Neural progenitor cell (in vitro differentiated cells): ENCODE measurements around the gene TMEM107. TPM values are rescaled to one million over a fixed set of nuclear protein-coding genes. Genes with fewer than 3 reads are reported as not detected.
A peak's percentile ranks its signal among the peaks of the same experiment; 100 is the strongest.

Experiments
- DNase-seq: peaks from one replicate; pipeline ENCODE4 v3.0.0-alpha.2; 2016; ENCODE audit warnings: low spot score
- H2AFZ ChIP-seq: fragments of 200-600 bp; sonication (generic); replicated peaks from 2 replicates; pipeline ENCODE4 v1.6.1; 2016; ENCODE audit warnings: antibody characterized with exemption
- H3F3A ChIP-seq: fragments of 200-600 bp; sonication (generic); 2 replicates; pipeline ENCODE4 v1.6.1; 2016; ENCODE audit warnings: antibody characterized with exemption, low read depth
- H3K27ac ChIP-seq: fragments of 200-600 bp; sonication (generic); 2 replicates; pipeline ENCODE4 v1.5.1; 2016; ENCODE audit warnings: mild to moderate bottlenecking
- H3K27me3 ChIP-seq: fragments of 200-600 bp; sonication (generic); 2 replicates; pipeline ENCODE4 v1.6.1; 2016; ENCODE audit warnings: mild to moderate bottlenecking, moderate library complexity
- H3K36me3 ChIP-seq: fragments of 200-600 bp; sonication (generic); 2 replicates; pipeline ENCODE4 v1.5.1; 2016
- H3K4me1 ChIP-seq: fragments of 200-600 bp; sonication (generic); 2 replicates; pipeline ENCODE4 v1.6.1; 2016; ENCODE audit warnings: mixed run types
- H3K4me2 ChIP-seq: fragments of 200-600 bp; sonication (generic); 2 replicates; pipeline ENCODE4 v1.6.1; 2016
- H3K4me3 ChIP-seq: fragments of 200-600 bp; sonication (generic); 2 replicates; pipeline ENCODE4 v1.5.1; 2016
- H3K79me2 ChIP-seq: fragments of 200-600 bp; sonication (generic); 2 replicates; pipeline ENCODE4 v1.6.1; 2016; ENCODE audit warnings: low read depth
- H3K9ac ChIP-seq: fragments of 200-600 bp; sonication (generic); 2 replicates; pipeline ENCODE4 v1.6.1; 2016
- H3K9me3 ChIP-seq: fragments of 200-600 bp; sonication (generic); 2 replicates; pipeline ENCODE4 v1.5.1; 2016; ENCODE audit warnings: low read depth
- H4K20me1 ChIP-seq: fragments of 200-600 bp; sonication (generic); 2 replicates; pipeline ENCODE4 v1.6.1; 2016; ENCODE audit warnings: low read depth
- H3K27ac Mint-ChIP-seq: 3 replicates; pipeline ENCODE4 v1.8.0; 2021; ENCODE audit warnings: mixed read lengths
- H3K27me3 Mint-ChIP-seq: 2 replicates; pipeline ENCODE4 v1.8.0; 2022; ENCODE audit warnings: low read depth, mild to moderate bottlenecking, inconsistent platforms, moderate library complexity, mixed read lengths; ENCODE audit not compliant: insufficient read depth
- H3K36me3 Mint-ChIP-seq: 3 replicates; pipeline ENCODE4 v1.8.0; 2021; ENCODE audit warnings: mixed read lengths
- H3K4me1 Mint-ChIP-seq: 3 replicates; pipeline ENCODE4 v1.8.0; 2021; ENCODE audit warnings: mixed read lengths
- H3K4me3 Mint-ChIP-seq: 3 replicates; pipeline ENCODE4 v1.8.0; 2021; ENCODE audit warnings: mild to moderate bottlenecking, moderate library complexity, mixed read lengths
- H3K9me3 Mint-ChIP-seq: 3 replicates; pipeline ENCODE4 v1.8.0; 2020; ENCODE audit warnings: mixed read lengths
- EZH2 ChIP-seq: fragments of 200-600 bp; sonication (generic); IDR thresholded peaks from 2 replicates; pipeline ENCODE4 v1.6.1; 2017; ENCODE audit warnings: antibody characterized with exemption, mild to moderate bottlenecking, moderate library complexity
- EZH2phosphoT487 ChIP-seq: fragments of 200-600 bp; sonication (generic); IDR thresholded peaks from 2 replicates; pipeline ENCODE4 v1.6.1; 2017; ENCODE audit warnings: antibody characterized with exemption
- total RNA-seq: library from RNA; depleted of rRNA; stranded (reverse); fragments of >200 nt; gene quantifications from 2 replicates; pipeline ENCODE4 v1.2.3, GENCODE V29; 2015; ENCODE audit warnings: low replicate concordance
- TF ChIP-seq, protein P1 (sequence below): fragments of 200-600 bp; sonication (generic); IDR thresholded peaks from 2 replicates; pipeline ENCODE4 v1.5.1; 2017; ENCODE audit warnings: antibody characterized with exemption, mild to moderate bottlenecking

The TMEM107 gene
- total RNA-seq, 1 donor from 2014 or later: 26.0 TPM

DNA sequence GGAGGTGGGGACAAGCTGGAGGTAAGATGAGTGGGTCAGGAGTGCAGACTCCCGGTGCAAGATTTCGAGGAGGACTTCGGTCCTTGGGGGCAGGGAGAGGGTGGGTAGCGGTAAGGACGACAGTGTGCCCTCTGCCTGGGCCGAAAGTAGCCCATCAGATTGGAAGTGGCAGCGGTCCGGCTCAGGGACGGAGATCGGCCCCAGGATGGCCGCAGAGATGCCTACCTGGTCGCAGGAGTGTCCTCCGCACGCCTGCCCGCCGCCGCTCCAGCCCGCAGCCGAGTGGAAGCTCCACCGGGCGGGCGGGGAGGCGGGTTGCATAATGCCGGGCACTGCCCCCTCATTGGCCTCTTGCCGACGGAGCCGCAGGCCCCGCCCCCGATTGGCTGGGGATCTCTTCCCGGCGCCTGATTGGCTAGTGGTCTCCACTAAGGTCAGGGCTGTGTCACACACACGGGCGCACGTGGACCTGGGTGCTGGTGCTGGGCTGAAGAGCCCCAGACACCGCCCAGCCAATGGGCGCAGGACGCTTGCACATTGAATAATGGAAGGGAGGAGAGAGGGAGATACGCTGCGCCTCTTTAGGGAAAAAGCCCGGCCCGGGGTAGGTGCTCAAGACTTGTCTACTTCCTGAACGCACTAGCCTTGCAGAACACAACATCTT lies 23.9 kb downstream of the TMEM107 start, which contains the start of gene PER1:
Gene PER1 (minus strand): TSS at position 293 of the 664 bp plus-strand sequence. CDS start 1,698 bp downstream, outside the sequence.
- Histone ChIP-seq H3K36me3 (no peaks in the 10 kb centered on the region), H3K4me2 (peak within 1 kb of the TSS; percentile 92), H3F3A (peaks cover 48% of the 10 kb centered on the region), H3K9me3 (no peaks in the 10 kb centered on the region), H3K4me1 (peaks cover 18% of the 10 kb centered on the region), H2AFZ (no peak within 1 kb of the TSS), H3K79me2 (no peaks in the 10 kb centered on the region), H3K4me3 (peak within 1 kb of the TSS; percentile 69), H3K27ac (no peak within 1 kb of the TSS), H3K9ac (peak within 1 kb of the TSS; percentile 18), H3K27me3 (no peaks in the 10 kb centered on the region), H4K20me1 (peaks cover 18% of the 10 kb centered on the region)
- peak; percentile 96 for DNase-seq
- Mint-ChIP-seq H3K4me1 (peaks cover 21% of the 10 kb centered on the region), H3K9me3 (no peaks in the 10 kb centered on the region), H3K27me3 (peaks cover 13% of the 10 kb centered on the region), H3K27ac (peak within 1 kb of the TSS; percentile 96), H3K36me3 (no peaks in the 10 kb centered on the region), H3K4me3 (no peak within 1 kb of the TSS)
- no peak for TF ChIP-seq EZH2
- TF ChIP-seq, protein P1, sequence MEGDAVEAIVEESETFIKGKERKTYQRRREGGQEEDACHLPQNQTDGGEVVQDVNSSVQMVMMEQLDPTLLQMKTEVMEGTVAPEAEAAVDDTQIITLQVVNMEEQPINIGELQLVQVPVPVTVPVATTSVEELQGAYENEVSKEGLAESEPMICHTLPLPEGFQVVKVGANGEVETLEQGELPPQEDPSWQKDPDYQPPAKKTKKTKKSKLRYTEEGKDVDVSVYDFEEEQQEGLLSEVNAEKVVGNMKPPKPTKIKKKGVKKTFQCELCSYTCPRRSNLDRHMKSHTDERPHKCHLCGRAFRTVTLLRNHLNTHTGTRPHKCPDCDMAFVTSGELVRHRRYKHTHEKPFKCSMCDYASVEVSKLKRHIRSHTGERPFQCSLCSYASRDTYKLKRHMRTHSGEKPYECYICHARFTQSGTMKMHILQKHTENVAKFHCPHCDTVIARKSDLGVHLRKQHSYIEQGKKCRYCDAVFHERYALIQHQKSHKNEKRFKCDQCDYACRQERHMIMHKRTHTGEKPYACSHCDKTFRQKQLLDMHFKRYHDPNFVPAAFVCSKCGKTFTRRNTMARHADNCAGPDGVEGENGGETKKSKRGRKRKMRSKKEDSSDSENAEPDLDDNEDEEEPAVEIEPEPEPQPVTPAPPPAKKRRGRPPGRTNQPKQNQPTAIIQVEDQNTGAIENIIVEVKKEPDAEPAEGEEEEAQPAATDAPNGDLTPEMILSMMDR: no peak
- TF ChIP-seq EZH2phosphoT487: no peak

DNA sequence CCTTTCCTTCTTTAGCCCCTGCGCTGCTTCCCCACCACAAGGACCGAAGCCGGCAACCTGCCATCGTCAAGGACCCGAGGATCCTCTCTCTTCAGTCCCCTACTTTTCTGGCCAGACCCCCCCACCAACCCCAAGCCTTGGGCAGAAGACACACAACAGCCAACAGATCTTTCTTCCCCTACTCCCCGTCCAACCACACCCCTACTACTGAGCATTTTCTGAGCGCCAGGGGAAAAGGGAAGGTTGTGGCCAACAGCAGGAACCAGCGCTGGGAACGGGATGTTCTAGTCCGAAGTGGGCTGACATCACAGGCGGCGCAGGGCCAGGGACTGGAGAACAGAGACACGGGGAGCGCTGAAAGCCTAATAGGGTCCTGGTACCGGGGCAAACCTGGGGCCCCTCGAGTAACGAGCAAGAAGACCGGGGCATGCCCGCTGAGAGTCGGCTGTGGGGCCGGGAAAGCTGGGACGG lies 24.5 kb downstream of the TMEM107 start:
- H3F3A ChIP-seq: peaks cover 42% of the 10 kb centered on the region
- H3K4me1 Mint-ChIP-seq: peaks cover 21% of the 10 kb centered on the region
- DNase-seq: peak; percentile 66
- peak overlapping the region; percentile 18 for H3K9ac ChIP-seq
- H3K4me3 Mint-ChIP-seq: no peak overlapping the region
- no peaks in the 10 kb centered on the region for H3K9me3 ChIP-seq
- H3K79me2 ChIP-seq: no peaks in the 10 kb centered on the region
- H3K27ac Mint-ChIP-seq: peak overlapping the region; percentile 96
- no peak overlapping the region for H2AFZ ChIP-seq
- H3K4me1 ChIP-seq: peaks cover 18% of the 10 kb centered on the region
- no peaks in the 10 kb centered on the region for H3K27me3 ChIP-seq
- TF ChIP-seq EZH2phosphoT487 (no peak), EZH2 (no peak)
- TF ChIP-seq, protein P1: no peak
- H3K4me3 ChIP-seq: peak overlapping the region; percentile 69
- H3K4me2 ChIP-seq: peak overlapping the region; percentile 92
- H4K20me1 ChIP-seq: peaks cover 18% of the 10 kb centered on the region
- no peaks in the 10 kb centered on the region for H3K36me3 ChIP-seq
- H3K9me3 Mint-ChIP-seq: no peaks in the 10 kb centered on the region
- peaks cover 3% of the 10 kb centered on the region for H3K36me3 Mint-ChIP-seq
- H3K27me3 Mint-ChIP-seq: peaks cover 13% of the 10 kb centered on the region
- no peak overlapping the region for H3K27ac ChIP-seq

DNA sequence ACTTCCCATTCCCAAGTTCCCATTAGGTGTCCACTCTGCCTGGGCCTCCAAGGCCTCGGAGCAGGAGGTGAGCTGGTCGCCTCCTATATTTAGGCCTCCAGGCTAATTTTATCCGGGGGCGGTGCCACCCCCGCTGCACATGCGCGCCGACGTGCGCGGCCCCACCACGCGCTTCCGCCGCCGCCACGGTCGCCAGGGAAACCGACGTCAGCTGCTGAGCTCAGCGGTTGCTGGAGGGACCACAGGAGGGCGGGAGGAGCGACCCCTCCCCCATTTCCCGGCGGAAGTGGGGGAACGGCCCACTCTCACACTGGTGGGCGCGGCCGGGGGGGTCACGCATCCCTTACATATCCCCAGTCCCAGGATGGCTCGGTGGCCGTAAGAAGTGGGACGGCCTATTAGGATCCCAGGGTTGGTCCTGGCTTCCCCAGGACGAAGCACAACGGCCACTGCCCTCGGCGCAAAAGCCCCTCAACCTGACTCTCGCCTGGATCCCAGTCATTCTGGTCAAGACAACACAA lies 25.0 kb downstream of the TMEM107 start:
- Mint-ChIP-seq H3K27me3 (peaks cover 16% of the 10 kb centered on the region), H3K9me3 (no peaks in the 10 kb centered on the region), H3K4me3 (no peak overlapping the region), H3K36me3 (peaks cover 7% of the 10 kb centered on the region), H3K4me1 (peaks cover 21% of the 10 kb centered on the region), H3K27ac (peak overlapping the region; percentile 96)
- no peak overlapping the region for H2AFZ ChIP-seq
- peaks cover 18% of the 10 kb centered on the region for H4K20me1 ChIP-seq
- peak overlapping the region; percentile 92 for H3K4me2 ChIP-seq
- peak overlapping the region; percentile 18 for H3K9ac ChIP-seq
- no peaks in the 10 kb centered on the region for H3K9me3 ChIP-seq
- no peak for TF ChIP-seq EZH2phosphoT487
- TF ChIP-seq EZH2: no peak
- TF ChIP-seq, protein P1: no peak
- H3K36me3 ChIP-seq: no peaks in the 10 kb centered on the region
- H3K27ac ChIP-seq: no peak overlapping the region
- peaks cover 41% of the 10 kb centered on the region for H3F3A ChIP-seq
- DNase-seq: peak; percentile 86
- no peaks in the 10 kb centered on the region for H3K27me3 ChIP-seq
- peaks cover 18% of the 10 kb centered on the region for H3K4me1 ChIP-seq
- H3K79me2 ChIP-seq: no peaks in the 10 kb centered on the region
- peak overlapping the region; percentile 69 for H3K4me3 ChIP-seq
